NCI-H1105 (cell line): Measurements from ENCODE around the gene BARX1.
"Not testable (repeated sequence)": the region's sequence is repeated elsewhere in the genome, so short reads cannot be mapped to it uniquely, and the experiment has no call there.

Experiments used
- DNase-seq: peaks from one replicate; lab custom pipeline; 2025; lab: John Stamatoyannopoulos, UW

The BARX1 gene

GRCh38 chr9:93955111-93955980, at the start of gene BARX1:
TSS of gene BARX1 (minus strand) at chr9:93955355. CDS start at chr9:93955146, 209 bp downstream.
- DNase-seq = peak; percentile 83

DNA sequence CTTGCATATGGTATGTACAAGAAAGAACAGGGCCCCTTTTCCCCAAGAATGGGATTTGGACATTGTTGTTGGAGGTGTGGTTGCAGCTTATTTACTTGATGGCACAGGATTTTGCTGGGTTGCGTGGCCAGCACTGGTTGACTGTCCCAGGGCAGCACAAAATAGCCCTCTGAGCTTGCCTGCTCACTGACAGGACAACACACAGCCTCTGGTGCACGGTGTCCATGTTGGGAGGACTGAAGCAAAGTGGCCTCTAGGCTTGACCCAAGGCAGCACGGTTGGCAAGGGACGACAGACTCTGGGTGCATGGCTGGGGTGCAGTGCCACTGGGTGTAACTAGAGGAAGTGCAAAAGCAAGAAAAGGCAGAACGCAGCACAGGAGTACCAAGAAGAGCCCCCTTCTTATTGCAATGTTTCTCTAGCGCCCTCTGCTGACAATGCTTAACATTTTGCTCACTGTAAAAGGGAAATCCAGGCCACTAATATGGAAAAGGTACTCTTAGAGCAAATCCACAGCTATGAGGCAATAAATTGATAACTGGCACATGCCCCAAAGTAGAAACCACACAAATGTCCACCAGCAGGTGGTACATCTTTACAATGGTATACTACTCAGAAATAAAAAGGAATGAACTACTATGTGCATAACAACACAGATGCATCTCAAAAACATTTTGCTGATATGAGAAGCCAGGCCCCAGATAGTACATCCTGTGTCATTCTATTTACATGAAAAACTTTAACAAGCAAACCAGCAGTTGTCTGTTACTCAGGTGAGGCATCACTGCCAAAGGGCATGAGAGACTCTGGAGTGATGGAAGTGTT, 47.4 kb upstream of the BARX1 start:
- DNase-seq = peak; percentile 71

- DNase-seq = no peak
These were observed 41.7 kb upstream of the BARX1 start for GRCh38 chr9:93996863-93997262.

DNA sequence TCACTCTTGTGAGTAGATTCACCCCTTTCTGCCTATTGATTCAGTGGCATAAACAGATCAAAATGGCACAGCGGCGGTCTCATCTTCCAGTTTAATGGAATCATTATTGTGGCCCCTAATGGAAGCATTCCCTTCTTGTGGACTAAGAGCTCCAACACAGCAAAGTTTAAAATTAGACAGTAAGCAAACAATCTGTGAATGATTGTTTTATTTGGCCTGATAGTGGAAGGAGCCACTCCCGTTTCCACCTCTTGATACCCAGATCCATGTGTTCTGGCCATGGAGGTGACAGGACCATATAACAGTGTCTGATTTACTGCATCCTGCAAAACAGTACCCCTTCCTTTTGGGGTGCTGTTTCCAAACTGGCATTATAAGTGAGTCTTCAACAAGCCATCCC, 41.2 kb upstream of the BARX1 start:
- DNase-seq = no peak

DNA sequence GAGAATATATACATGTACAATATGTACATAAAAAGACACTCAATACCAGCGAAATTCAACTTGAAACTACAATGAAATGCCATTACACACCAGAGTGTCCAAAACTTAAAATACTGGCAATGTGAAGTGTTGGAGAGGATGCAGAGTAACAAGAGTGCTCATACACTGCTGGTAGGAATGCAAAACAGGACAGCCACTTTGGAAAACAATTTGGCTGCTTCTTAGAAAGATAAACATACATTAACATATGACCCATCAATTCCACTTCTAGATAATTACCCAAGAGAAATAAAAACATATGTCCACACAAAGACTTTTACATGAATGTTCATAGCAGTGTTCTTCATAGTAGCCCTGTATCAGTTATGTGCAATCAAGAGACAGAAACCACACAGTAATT, 39.4 kb upstream of the BARX1 start:
- no peak for DNase-seq

DNA sequence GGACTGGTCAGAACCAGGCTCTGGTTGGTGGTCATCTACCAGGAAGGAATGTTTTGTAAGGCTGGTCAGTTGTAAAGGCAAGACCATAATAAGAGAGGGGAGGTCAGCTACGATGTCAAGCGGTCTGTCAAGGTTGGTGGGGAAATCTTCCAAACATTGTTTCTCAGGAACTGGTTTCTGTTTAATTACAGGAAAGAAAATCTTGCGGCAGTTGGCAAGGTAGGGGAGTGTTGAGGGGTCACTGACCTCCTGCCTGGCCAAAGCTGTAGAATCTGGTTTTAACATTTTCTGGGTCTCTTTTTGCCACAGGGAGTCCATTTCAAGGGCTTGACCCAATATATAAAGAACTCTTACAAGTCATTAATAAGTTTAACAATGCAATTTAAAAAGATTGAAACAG, 39.0 kb upstream of the BARX1 start:
- no peak for DNase-seq

- no peak for DNase-seq
These were observed 37.7 kb upstream of the BARX1 start for GRCh38 chr9:93992830-93993229.

DNA sequence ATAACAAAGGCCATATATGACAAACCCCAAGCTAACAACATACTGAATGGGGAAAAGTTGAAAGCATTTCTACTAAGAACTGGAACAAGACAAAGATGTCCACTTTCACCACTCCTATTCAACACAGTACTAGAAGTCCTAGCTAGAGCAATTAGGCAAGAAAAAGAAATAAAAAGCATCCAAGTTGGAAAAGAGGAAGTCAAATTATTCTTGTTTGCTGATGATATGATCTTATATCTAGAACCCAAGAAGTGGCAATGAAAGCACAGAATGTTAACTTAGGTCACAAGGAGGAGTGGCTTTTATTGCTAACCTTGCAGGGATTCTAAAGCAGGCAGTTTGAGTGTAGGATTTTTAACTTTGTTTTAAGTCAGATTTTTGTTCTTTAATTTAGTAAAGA, 35.3 kb upstream of the BARX1 start:
- DNase-seq = no peak

GRCh38 chr9:93988056-93988455, 32.9 kb upstream of the BARX1 start:
- DNase-seq = no peak

- DNase-seq = no peak
These were observed 29.7 kb upstream of the BARX1 start for GRCh38 chr9:93984860-93985259.

DNA sequence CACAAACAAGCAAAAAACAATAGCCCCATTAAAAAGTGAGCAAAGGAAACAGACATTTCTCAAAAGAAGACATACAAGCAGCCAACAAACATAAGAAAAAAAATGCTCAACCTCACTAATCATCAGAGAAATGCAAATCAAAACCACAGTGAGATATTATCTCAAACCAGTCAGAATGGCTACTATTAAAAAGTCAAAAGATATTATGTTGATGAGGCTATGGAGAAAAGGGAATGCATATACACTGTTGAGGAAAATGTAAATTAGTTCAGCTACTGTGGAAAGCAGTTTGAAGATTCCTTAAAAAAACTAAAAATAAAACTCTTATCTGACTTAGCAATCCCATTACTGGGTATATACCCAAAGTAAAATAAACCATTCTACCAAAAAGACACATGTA, 28.7 kb upstream of the BARX1 start:
- no peak for DNase-seq

DNA sequence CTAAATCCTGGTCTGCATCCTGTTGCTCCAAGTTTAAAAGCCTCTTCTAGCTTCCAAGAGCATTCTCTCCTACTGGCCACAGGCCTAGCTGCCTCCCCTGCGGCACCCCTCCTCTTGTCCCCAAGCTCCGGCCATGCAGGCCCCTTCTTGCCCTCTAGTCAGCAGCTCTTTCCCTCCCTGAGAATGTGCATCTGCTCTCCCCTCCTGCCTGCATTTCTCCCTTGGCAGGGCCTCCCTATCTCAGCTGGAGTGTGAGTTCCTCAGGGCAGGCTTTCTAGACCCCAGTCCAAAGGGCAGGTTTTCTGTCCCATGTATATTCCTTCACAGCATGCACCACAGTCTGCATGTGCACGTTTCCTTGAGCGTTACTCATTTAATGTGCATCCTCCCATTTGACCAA, 24.6 kb upstream of the BARX1 start:
- DNase-seq = no peak

- no peak for DNase-seq
These were observed 23.4 kb upstream of the BARX1 start for GRCh38 chr9:93978551-93978950.

DNA sequence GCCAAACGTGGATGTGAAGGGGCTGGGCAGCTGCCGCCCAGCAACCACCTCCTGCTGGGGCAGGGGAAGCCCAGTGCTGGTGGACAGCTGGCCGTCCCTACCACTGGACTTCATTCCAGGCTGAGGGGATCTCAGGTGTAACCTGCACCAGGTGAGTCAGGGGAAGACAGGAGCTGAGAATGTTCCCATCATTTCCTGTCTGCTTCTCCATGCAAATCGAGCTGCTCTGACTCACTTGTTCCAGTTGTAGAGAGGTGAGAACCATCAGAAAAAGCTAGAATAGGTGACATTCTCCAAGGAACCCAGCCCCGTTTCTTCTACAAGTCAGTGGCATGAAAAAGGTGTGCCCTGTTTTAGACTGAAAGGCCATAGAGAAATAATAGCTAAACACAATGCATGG, 21.8 kb upstream of the BARX1 start:
- no peak for DNase-seq

- no peak for DNase-seq
These were observed 20.9 kb upstream of the BARX1 start for GRCh38 chr9:93976081-93976480.

GRCh38 chr9:93975262-93975661, 20.1 kb upstream of the BARX1 start:
- no peak for DNase-seq

- DNase-seq = no peak
These were observed 19.0 kb upstream of the BARX1 start for GRCh38 chr9:93974151-93974550.

GRCh38 chr9:93972655-93973054, 17.5 kb upstream of the BARX1 start:
- not testable (repeated sequence) for DNase-seq

- DNase-seq = no peak
These were observed 14.1 kb upstream of the BARX1 start for GRCh38 chr9:93969328-93969661.

DNA sequence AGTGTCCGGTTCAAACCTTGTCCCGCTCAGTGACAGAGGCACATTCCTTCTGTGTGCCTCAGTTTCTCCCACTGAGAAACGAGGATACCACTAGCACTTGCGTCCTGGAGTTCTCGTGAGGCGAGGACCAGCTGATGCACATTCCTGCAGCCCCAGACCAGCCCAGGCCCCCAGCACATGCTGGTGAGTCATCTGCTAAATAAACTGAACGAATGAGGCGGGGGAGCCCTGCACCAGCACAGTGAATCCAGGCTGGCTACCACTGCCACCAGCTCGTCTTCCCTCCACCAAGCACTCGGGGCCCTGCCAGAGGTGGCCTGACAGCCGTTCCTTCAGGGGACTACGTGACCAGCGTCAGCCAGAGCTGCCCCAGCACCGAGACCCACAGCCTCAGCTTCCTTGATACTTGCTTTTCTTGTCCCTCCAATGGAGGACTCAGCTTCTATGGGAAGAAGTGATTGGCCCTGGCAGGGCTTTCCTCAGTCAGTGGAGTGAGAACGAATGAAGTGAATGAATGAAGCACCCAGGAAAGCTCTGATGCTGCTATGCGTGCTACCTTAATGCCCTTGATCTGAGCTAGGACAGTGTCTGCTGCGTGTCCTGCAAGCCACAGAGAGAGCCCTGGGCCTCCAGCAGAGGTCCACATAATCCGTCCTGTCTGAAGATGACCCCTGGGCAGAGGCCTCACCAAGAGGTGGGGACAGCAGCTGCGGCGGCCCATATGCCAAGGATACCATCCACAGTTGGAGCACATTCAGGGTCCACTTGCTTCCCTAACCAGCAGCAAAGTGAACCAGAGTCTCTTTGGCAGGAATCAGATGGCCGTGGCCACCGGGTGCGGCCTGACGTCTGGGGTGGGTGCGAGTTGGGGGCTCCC, 13.5 kb upstream of the BARX1 start:
- no peak for DNase-seq

DNA sequence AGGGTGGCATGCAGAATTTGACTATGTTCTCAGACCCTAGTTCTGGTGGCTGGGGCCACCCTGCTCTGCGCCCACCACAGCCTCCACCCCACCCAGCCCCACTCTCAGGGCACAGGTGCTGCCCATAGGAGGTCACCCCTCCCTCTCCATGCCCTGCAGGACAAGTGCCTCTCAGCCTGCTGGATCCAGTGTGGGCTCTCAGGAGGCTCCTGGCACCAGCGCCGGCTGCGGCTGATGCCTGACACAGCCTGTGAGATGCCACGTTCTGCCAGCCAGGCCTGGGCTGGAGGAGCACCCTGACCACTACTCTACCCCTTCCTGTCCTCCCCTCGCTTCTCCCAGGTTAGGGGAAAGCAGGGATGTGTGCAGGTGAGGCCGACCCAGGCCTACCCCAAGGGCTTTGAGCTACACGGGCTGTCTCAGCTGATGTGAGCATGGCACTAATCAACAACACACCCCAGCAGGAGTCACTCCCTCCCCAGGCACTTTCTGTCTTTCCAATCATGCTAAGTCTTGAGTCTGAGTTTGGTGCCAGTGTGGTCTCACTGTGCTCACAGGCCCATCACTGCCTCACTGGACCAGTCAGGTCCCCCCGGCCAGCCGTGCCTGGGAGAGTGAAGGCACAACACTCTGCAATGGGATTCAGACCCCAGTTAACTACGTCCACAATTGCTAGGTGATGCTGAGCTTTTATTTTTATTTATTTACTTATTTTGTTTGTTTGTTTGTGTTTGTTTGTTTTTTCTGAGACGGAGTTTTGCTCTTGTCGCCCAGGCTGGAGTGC, 12.1 kb upstream of the BARX1 start:
- no peak for DNase-seq
